ENCODE measurements around the gene MAML1. TPM values are rescaled to one million over a fixed set of nuclear protein-coding genes. Genes with fewer than 3 reads are reported as not detected.
"Not testable (repeated sequence)": the region's sequence is repeated elsewhere in the genome, so short reads cannot be mapped to it uniquely, and the experiment has no call there.

The MAML1 gene
- polyA plus RNA-seq (2013, experiment 1 of 2): 34.0 TPM
- 36.7 TPM for polyA plus RNA-seq (2013, experiment 2 of 2)

GRCh38 chr5:179732412-179732917, at the start of gene MAML1:
TSS of gene MAML1 (plus strand) at chr5:179732822. CDS start at chr5:179733113, 291 bp downstream.
- H3K4me3 ChIP-seq (ENCODE audit: extremely low read depth, insufficient read depth, low read length, poor library complexity, severe bottlenecking): peak within 1 kb of the TSS; percentile 78
- H3K9me3 ChIP-seq (ENCODE audit: control insufficient read depth, low read length): no peaks in the 10 kb centered on the region
- H3K27ac ChIP-seq (ENCODE audit: low read depth, low read length, severe bottlenecking): peak within 1 kb of the TSS; percentile 87
- peaks cover 11% of the 10 kb centered on the region for H3K4me1 ChIP-seq (ENCODE audit: control insufficient read depth, insufficient read depth, low read length, poor library complexity, severe bottlenecking)
- peaks cover 57% of the 10 kb centered on the region for H3K36me3 ChIP-seq (ENCODE audit: control insufficient read depth, insufficient read depth, low read length)
- 0% methylated on average over 31 to 33 of the region's 41 CpGs for WGBS, 2 experiments (ENCODE audit: insufficient coverage in 2 of 2)

GRCh38 chr5:179689212-179689611, 43.4 kb upstream of the MAML1 start:
- not testable (repeated sequence) for H3K4me1 ChIP-seq (ENCODE audit: control insufficient read depth, insufficient read depth, low read length, poor library complexity, severe bottlenecking); H3K36me3 ChIP-seq (ENCODE audit: control insufficient read depth, insufficient read depth, low read length); H3K27ac ChIP-seq (ENCODE audit: low read depth, low read length, severe bottlenecking); H3K9me3 ChIP-seq (ENCODE audit: control insufficient read depth, low read length); H3K4me3 ChIP-seq (ENCODE audit: extremely low read depth, insufficient read depth, low read length, poor library complexity, severe bottlenecking)
- 85 to 92% methylated on average over 2 to 4 of the region's 9 CpGs for WGBS, 2 experiments (ENCODE audit: insufficient coverage in 2 of 2)

- Histone ChIP-seq H3K36me3 (ENCODE audit: control insufficient read depth, insufficient read depth, low read length) (no peaks in the 10 kb centered on the region), H3K9me3 (ENCODE audit: control insufficient read depth, low read length) (no peaks in the 10 kb centered on the region), H3K4me1 (ENCODE audit: control insufficient read depth, insufficient read depth, low read length, poor library complexity, severe bottlenecking) (no peaks in the 10 kb centered on the region), H3K4me3 (ENCODE audit: extremely low read depth, insufficient read depth, low read length, poor library complexity, severe bottlenecking) (no peak overlapping the region), H3K27ac (ENCODE audit: low read depth, low read length, severe bottlenecking) (no peak overlapping the region)
- WGBS, 2 experiments (ENCODE audit: insufficient coverage in 2 of 2): 96 to 100% methylated on average over 5 of the region's 6 CpGs
Measured at GRCh38 chr5:179694561-179694960, 38.1 kb upstream of the MAML1 start.

GRCh38 chr5:179696603-179697002, 36.0 kb upstream of the MAML1 start:
- Histone ChIP-seq H3K9me3 (ENCODE audit: control insufficient read depth, low read length) (no peaks in the 10 kb centered on the region), H3K36me3 (ENCODE audit: control insufficient read depth, insufficient read depth, low read length) (peaks cover 14% of the 10 kb centered on the region), H3K27ac (ENCODE audit: low read depth, low read length, severe bottlenecking) (no peak overlapping the region), H3K4me3 (ENCODE audit: extremely low read depth, insufficient read depth, low read length, poor library complexity, severe bottlenecking) (no peak overlapping the region), H3K4me1 (ENCODE audit: control insufficient read depth, insufficient read depth, low read length, poor library complexity, severe bottlenecking) (peaks cover 4% of the 10 kb centered on the region)
- 90 to 100% methylated on average over 2 of the region's 3 CpGs for WGBS, 2 experiments (ENCODE audit: insufficient coverage in 2 of 2)

GRCh38 chr5:179697108-179697507, 35.5 kb upstream of the MAML1 start:
- Histone ChIP-seq H3K27ac (ENCODE audit: low read depth, low read length, severe bottlenecking) (no peak overlapping the region), H3K36me3 (ENCODE audit: control insufficient read depth, insufficient read depth, low read length) (peaks cover 18% of the 10 kb centered on the region), H3K9me3 (ENCODE audit: control insufficient read depth, low read length) (no peaks in the 10 kb centered on the region), H3K4me1 (ENCODE audit: control insufficient read depth, insufficient read depth, low read length, poor library complexity, severe bottlenecking) (peaks cover 4% of the 10 kb centered on the region), H3K4me3 (ENCODE audit: extremely low read depth, insufficient read depth, low read length, poor library complexity, severe bottlenecking) (no peak overlapping the region)
- 100% methylated on average over 1 of the region's 2 CpGs for WGBS, 2 experiments (ENCODE audit: insufficient coverage in 2 of 2)

- not testable (repeated sequence) for H3K9me3 ChIP-seq (ENCODE audit: control insufficient read depth, low read length); H3K4me1 ChIP-seq (ENCODE audit: control insufficient read depth, insufficient read depth, low read length, poor library complexity, severe bottlenecking)
- H3K36me3 ChIP-seq (ENCODE audit: control insufficient read depth, insufficient read depth, low read length): peaks cover 22% of the 10 kb centered on the region
- WGBS, 2 experiments (ENCODE audit: insufficient coverage in 2 of 2): 90 to 98% methylated on average over 9 to 11 of the region's 15 CpGs
- H3K27ac ChIP-seq (ENCODE audit: low read depth, low read length, severe bottlenecking): peak overlapping the region; percentile 99
- peak overlapping the region; percentile 99 for H3K4me3 ChIP-seq (ENCODE audit: extremely low read depth, insufficient read depth, low read length, poor library complexity, severe bottlenecking)
Measured at GRCh38 chr5:179697543-179697942, 35.1 kb upstream of the MAML1 start.

- Histone ChIP-seq H3K4me1 (ENCODE audit: control insufficient read depth, insufficient read depth, low read length, poor library complexity, severe bottlenecking) (peaks cover 4% of the 10 kb centered on the region), H3K4me3 (ENCODE audit: extremely low read depth, insufficient read depth, low read length, poor library complexity, severe bottlenecking) (peak overlapping the region; percentile 99), H3K9me3 (ENCODE audit: control insufficient read depth, low read length) (no peaks in the 10 kb centered on the region), H3K27ac (ENCODE audit: low read depth, low read length, severe bottlenecking) (peak overlapping the region; percentile 99), H3K36me3 (ENCODE audit: control insufficient read depth, insufficient read depth, low read length) (peaks cover 29% of the 10 kb centered on the region)
- WGBS, 2 experiments (ENCODE audit: insufficient coverage in 2 of 2): 2 to 3% methylated on average over 32 to 63 of the region's 72 CpGs
Measured at GRCh38 chr5:179697993-179698934, 34.4 kb upstream of the MAML1 start.

GRCh38 chr5:179698935-179699615, 33.5 kb upstream of the MAML1 start, which contains the start of gene CANX:
TSS of gene CANX (plus strand) at chr5:179698967. CDS start at chr5:179705682, 6,715 bp downstream.
- peaks cover 37% of the 10 kb centered on the region for H3K36me3 ChIP-seq (ENCODE audit: control insufficient read depth, insufficient read depth, low read length)
- 0 to 1% methylated on average over 39 to 45 of the region's 58 CpGs for WGBS, 2 experiments (ENCODE audit: insufficient coverage in 2 of 2)
- peak within 1 kb of the TSS; percentile 99 for H3K27ac ChIP-seq (ENCODE audit: low read depth, low read length, severe bottlenecking)
- no peaks in the 10 kb centered on the region for H3K9me3 ChIP-seq (ENCODE audit: control insufficient read depth, low read length)
- H3K4me3 ChIP-seq (ENCODE audit: extremely low read depth, insufficient read depth, low read length, poor library complexity, severe bottlenecking): peak within 1 kb of the TSS; percentile 99
- H3K4me1 ChIP-seq (ENCODE audit: control insufficient read depth, insufficient read depth, low read length, poor library complexity, severe bottlenecking): peaks cover 4% of the 10 kb centered on the region

GRCh38 chr5:179699616-179700237, 32.9 kb upstream of the MAML1 start:
- Histone ChIP-seq H3K4me3 (ENCODE audit: extremely low read depth, insufficient read depth, low read length, poor library complexity, severe bottlenecking) (peak overlapping the region; percentile 99), H3K27ac (ENCODE audit: low read depth, low read length, severe bottlenecking) (peak overlapping the region; percentile 99), H3K36me3 (ENCODE audit: control insufficient read depth, insufficient read depth, low read length) (peaks cover 40% of the 10 kb centered on the region), H3K4me1 (ENCODE audit: control insufficient read depth, insufficient read depth, low read length, poor library complexity, severe bottlenecking) (peaks cover 4% of the 10 kb centered on the region), H3K9me3 (ENCODE audit: control insufficient read depth, low read length) (no peaks in the 10 kb centered on the region)
- WGBS, 2 experiments (ENCODE audit: insufficient coverage in 2 of 2): 4 to 19% methylated on average over 12 to 14 of the region's 19 CpGs

GRCh38 chr5:179700401-179700918, 32.2 kb upstream of the MAML1 start:
- Histone ChIP-seq H3K4me3 (ENCODE audit: extremely low read depth, insufficient read depth, low read length, poor library complexity, severe bottlenecking) (peak overlapping the region; percentile 99), H3K27ac (ENCODE audit: low read depth, low read length, severe bottlenecking) (no peak overlapping the region), H3K4me1 (ENCODE audit: control insufficient read depth, insufficient read depth, low read length, poor library complexity, severe bottlenecking) (peaks cover 4% of the 10 kb centered on the region), H3K36me3 (ENCODE audit: control insufficient read depth, insufficient read depth, low read length) (peaks cover 47% of the 10 kb centered on the region), H3K9me3 (ENCODE audit: control insufficient read depth, low read length) (no peaks in the 10 kb centered on the region)
- 80 to 86% methylated on average over 2 to 3 of the region's 7 CpGs for WGBS, 2 experiments (ENCODE audit: insufficient coverage in 2 of 2)
